Endothelial cell (in vitro differentiated cells): ENCODE data around the gene EFCAB9. TPM values are rescaled to one million over a fixed set of nuclear protein-coding genes. Genes with fewer than 3 reads are reported as not detected.
"Not testable (repeated sequence)": the region's sequence is repeated elsewhere in the genome, so short reads cannot be mapped to it uniquely, and the experiment has no call there.

Experiments used
- DNase-seq: peaks from one replicate; pipeline ENCODE4 v3.0.0; 2021; ENCODE audit warnings: low spot score
- H3K27ac Mint-ChIP-seq: one replicate; pipeline ENCODE4 v1.8.0; 2021; ENCODE audit warnings: mixed read lengths, inconsistent platforms; ENCODE audit not compliant: unreplicated experiment
- H3K27me3 Mint-ChIP-seq: one replicate; pipeline ENCODE4 v1.8.0; 2021; ENCODE audit warnings: mild to moderate bottlenecking, moderate library complexity, mixed read lengths, inconsistent platforms; ENCODE audit not compliant: unreplicated experiment
- H3K36me3 Mint-ChIP-seq: one replicate; pipeline ENCODE4 v1.8.0; 2021; ENCODE audit warnings: mild to moderate bottlenecking, low read depth, mixed read lengths, inconsistent platforms; ENCODE audit not compliant: unreplicated experiment
- H3K4me1 Mint-ChIP-seq: one replicate; pipeline ENCODE4 v1.8.0; 2021; ENCODE audit warnings: mild to moderate bottlenecking, mixed read lengths, inconsistent platforms; ENCODE audit not compliant: unreplicated experiment
- H3K4me3 Mint-ChIP-seq: one replicate; pipeline ENCODE4 v1.8.0; 2021; ENCODE audit warnings: mild to moderate bottlenecking, mixed read lengths, inconsistent platforms; ENCODE audit not compliant: unreplicated experiment
- H3K9me3 Mint-ChIP-seq: one replicate; pipeline ENCODE4 v1.8.0; 2021; ENCODE audit warnings: mixed read lengths, inconsistent platforms; ENCODE audit not compliant: unreplicated experiment
- total RNA-seq: library from RNA; stranded (reverse); fragmentation: NEBNext Ultra II Directional; extraction: Animal tissue kit (Norgen Biotek cat#: 25700); gene quantifications from one replicate; pipeline ENCODE4 v1.2.1, GENCODE V29; 2021; ENCODE audit not compliant: unreplicated experiment
- TF ChIP-seq, protein P1 (sequence below): fragments of 200-600 bp; sonication (generic); IDR thresholded peaks from one replicate; pipeline ENCODE4 v1.5.0; 2021; ENCODE audit warnings: antibody characterized with exemption; ENCODE audit not compliant: unreplicated experiment

The EFCAB9 gene
- total RNA-seq, 1 donor from 2014 or later: not detected

DNA sequence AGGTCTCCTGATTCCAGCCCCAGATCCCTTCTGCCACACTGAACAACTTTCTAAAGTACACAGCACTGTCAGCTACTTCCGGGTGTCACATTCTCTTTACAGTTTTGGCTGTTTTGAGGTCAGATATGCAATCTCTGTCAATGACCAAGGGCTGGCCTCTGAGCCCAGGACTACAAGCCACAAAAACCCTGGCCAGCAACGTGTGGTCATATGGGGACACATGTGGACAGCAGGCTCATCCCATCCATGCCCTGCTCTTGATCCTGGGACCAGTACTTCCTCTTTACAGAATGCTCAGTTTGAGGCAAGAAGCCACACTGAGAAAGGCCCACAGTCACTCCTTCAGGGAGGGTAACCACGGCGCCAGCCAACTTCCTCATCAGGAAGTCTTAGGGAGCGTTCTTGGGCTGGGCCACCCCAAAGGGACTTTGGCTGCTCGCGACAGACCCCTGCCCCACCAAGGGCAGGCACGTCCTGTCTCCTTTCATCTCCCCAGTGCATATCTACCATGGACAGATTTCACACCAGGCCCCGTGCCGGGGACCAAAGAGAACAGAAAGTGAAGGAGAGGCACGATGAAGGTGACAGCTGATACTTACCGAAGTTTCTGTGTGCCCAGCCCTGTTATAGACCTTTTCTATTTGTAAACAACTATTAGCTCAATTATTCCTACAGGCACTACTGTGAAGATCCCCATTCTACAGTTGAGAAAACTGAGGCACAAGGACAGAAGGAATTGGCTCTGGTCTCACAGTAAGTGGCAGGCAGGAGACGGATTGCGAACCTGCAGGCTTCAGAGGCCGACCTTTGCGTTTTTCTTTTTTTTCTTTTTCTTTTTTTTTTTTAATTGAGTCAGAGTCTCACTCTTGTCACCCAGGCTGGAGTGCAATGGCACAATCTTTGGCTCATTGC is 43.2 kb upstream of the EFCAB9 start:
- Mint-ChIP-seq H3K4me3 (no peak overlapping the region), H3K9me3 (no peaks in the 10 kb centered on the region), H3K4me1 (peaks cover 22% of the 10 kb centered on the region), H3K27ac (no peak overlapping the region), H3K27me3 (peaks cover 6% of the 10 kb centered on the region), H3K36me3 (peaks cover 47% of the 10 kb centered on the region)
- no peak for DNase-seq
- TF ChIP-seq, protein P1, sequence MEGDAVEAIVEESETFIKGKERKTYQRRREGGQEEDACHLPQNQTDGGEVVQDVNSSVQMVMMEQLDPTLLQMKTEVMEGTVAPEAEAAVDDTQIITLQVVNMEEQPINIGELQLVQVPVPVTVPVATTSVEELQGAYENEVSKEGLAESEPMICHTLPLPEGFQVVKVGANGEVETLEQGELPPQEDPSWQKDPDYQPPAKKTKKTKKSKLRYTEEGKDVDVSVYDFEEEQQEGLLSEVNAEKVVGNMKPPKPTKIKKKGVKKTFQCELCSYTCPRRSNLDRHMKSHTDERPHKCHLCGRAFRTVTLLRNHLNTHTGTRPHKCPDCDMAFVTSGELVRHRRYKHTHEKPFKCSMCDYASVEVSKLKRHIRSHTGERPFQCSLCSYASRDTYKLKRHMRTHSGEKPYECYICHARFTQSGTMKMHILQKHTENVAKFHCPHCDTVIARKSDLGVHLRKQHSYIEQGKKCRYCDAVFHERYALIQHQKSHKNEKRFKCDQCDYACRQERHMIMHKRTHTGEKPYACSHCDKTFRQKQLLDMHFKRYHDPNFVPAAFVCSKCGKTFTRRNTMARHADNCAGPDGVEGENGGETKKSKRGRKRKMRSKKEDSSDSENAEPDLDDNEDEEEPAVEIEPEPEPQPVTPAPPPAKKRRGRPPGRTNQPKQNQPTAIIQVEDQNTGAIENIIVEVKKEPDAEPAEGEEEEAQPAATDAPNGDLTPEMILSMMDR: no peak

GRCh38 chr5:172151661-172152210 is 42.2 kb upstream of the EFCAB9 start:
- Mint-ChIP-seq H3K27ac (peak overlapping the region; percentile 13), H3K4me3 (peak overlapping the region; percentile 11), H3K9me3 (no peaks in the 10 kb centered on the region), H3K4me1 (peaks cover 13% of the 10 kb centered on the region), H3K36me3 (peaks cover 46% of the 10 kb centered on the region), H3K27me3 (peaks cover 3% of the 10 kb centered on the region)
- DNase-seq: no peak
- TF ChIP-seq, protein P1: no peak

DNA sequence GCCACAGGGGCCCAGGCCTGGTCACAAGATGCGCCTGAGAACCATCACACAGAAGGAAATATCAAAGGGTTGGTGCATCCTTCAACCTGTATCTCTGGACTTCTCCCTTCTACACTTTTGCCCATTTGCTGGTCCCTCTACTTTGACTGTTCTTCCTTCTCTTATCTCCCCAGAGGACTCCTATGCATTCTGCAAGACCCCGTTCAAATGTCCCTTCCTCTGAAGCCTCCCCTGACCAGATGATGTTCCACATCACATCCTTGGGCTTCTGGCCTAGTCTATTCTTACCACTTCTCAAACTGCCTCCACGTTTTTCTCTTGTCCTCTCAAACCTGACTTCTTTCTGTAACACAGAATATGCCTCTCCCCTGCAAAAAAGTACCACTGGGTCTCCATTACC is 40.3 kb upstream of the EFCAB9 start:
- TF ChIP-seq, protein P1: no peak
- no peak overlapping the region for H3K4me3 Mint-ChIP-seq
- H3K36me3 Mint-ChIP-seq: peaks cover 53% of the 10 kb centered on the region
- H3K4me1 Mint-ChIP-seq: peaks cover 9% of the 10 kb centered on the region
- peaks cover 5% of the 10 kb centered on the region for H3K27me3 Mint-ChIP-seq
- DNase-seq: no peak
- no peaks in the 10 kb centered on the region for H3K9me3 Mint-ChIP-seq
- no peak overlapping the region for H3K27ac Mint-ChIP-seq

DNA sequence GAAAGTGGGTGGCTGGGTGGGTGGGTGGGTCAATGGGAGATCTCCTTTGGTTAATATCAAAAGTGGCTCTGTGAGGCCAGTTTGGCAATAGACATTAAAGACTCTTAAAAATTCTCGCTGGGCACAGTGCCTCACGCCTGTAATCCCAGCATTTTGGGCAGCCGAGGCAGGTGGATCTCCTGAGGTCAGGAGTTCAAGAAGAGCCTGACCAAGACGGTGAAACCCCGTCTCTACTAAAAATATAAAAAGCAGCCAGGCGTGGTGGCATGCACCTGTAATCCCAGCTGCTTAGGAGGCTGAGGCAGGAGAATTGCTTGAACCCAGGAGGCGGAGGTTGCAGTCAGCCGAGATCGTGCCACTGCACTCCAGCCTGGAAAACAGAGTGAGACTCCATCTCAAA is 38.9 kb upstream of the EFCAB9 start:
- H3K4me3 Mint-ChIP-seq, H3K9me3 Mint-ChIP-seq, DNase-seq, H3K27ac Mint-ChIP-seq, H3K4me1 Mint-ChIP-seq: not testable (repeated sequence)
- peaks cover 46% of the 10 kb centered on the region for H3K36me3 Mint-ChIP-seq
- peaks cover 10% of the 10 kb centered on the region for H3K27me3 Mint-ChIP-seq

DNA sequence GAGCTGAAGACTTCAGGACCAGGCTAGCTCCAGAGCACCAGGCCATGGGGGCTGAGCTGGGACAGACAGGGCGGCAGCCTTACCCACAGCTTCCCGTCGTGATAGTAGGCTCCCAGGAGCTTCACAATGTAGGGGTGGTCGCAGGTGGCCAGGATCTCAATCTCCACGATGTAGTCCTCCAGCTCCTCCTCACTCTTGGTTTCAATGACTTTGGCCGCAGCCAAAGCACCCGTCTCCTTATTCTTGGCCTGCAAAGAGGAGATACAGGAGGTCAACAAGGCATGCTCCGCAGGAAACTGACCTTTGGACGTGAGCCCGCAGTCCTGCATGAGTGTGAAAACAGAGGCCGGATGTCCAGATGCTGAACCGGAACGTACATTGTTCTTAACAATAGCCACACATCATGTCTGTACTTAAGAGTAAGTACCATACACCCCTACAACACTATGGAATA is 37.4 kb upstream of the EFCAB9 start:
- TF ChIP-seq, protein P1: no peak
- DNase-seq: no peak
- Mint-ChIP-seq H3K27me3 (peaks cover 13% of the 10 kb centered on the region), H3K4me3 (no peak overlapping the region), H3K36me3 (peaks cover 37% of the 10 kb centered on the region), H3K9me3 (no peaks in the 10 kb centered on the region), H3K27ac (no peak overlapping the region), H3K4me1 (peaks cover 2% of the 10 kb centered on the region)
